Adipocyte (in vitro differentiated cells): Measurements from ENCODE around the gene ACACB.

Source experiments
- DNase-seq: peaks from one replicate; pipeline ENCODE4 v3.0.0-alpha.2; 2015; ENCODE audit warnings: low read depth
- H3K27me3 ChIP-seq: replicated peaks from 2 replicates; pipeline ENCODE4 v1.7.0; 2013; ENCODE audit warnings: mild to moderate bottlenecking, low read length, moderate library complexity; ENCODE audit not compliant: control insufficient read depth, insufficient read depth
- H3K36me3 ChIP-seq: 2 replicates; pipeline ENCODE4 v1.7.0; 2013; ENCODE audit warnings: low read length, mild to moderate bottlenecking, moderate library complexity; ENCODE audit not compliant: control insufficient read depth, insufficient read depth, severe bottlenecking
- H3K4me1 ChIP-seq: 2 replicates; pipeline ENCODE4 v1.7.0; 2013; ENCODE audit warnings: mild to moderate bottlenecking, low read length, moderate library complexity; ENCODE audit not compliant: control insufficient read depth, insufficient read depth
- H3K4me3 ChIP-seq: 2 replicates; pipeline ENCODE4 v1.7.0; 2013; ENCODE audit warnings: mild to moderate bottlenecking, low read length, moderate library complexity
- H3K9ac ChIP-seq: 2 replicates; pipeline ENCODE4 v1.7.0; 2013; ENCODE audit warnings: mild to moderate bottlenecking, low read length, moderate library complexity
- H3K9me3 ChIP-seq: 2 replicates; pipeline ENCODE4 v1.7.0; 2013; ENCODE audit warnings: mild to moderate bottlenecking, low read length, moderate library complexity; ENCODE audit not compliant: control insufficient read depth

ACACB gene

GRCh38 chr12:109179927-109180326 lies 63.5 kb downstream of the ACACB start:
- DNase-seq, result no peak
- H3K27me3 ChIP-seq, result no peaks in the 10 kb centered on the region
- peaks cover 15% of the 10 kb centered on the region for H3K4me1 ChIP-seq
- H3K36me3 ChIP-seq, result peaks cover 96% of the 10 kb centered on the region
- H3K9me3 ChIP-seq, result no peaks in the 10 kb centered on the region
- no peak overlapping the region for H3K9ac ChIP-seq
- H3K4me3 ChIP-seq, result no peak overlapping the region

DNA sequence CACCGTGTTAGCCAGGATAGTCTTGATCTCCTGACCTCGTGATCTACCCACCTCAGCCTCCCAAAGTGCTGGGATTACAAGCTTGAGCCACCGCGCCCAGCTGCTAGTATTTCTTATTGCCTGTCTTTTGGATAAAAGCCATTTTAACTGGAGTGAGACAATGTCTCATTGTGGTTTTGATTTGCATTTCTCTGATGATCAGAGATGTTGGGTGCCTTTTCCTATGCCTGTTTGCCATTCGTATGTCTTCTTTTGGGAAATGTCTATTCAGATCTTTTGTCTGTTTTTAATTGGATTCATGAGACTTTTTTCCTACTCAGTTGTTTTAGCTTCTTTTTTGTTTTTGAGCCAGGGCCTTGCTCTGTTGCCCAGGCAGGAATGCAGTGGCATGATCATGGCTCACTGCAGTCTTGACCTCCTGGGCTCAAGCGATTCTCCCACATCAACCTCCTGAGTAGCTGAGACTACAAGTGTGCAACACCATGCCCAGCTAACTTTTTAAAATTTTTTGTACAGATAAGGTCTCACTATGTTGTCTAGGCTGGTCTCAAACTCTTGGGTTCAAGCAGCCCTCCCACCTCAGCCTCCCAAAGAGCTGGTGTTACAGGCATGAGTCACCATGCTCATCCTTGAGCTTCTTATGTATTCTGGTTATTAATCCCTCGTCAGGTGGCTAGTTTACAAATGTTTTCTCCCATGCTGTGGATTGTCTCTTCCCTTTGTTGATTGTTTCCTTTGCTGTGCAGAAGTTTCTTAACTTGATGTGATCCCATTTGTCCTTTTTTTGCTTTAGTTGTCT lies 65.9 kb downstream of the ACACB start:
- Histone ChIP-seq H3K9me3 (no peaks in the 10 kb centered on the region), H3K9ac (no peak overlapping the region), H3K4me3 (no peak overlapping the region), H3K27me3 (no peaks in the 10 kb centered on the region), H3K36me3 (peaks cover 98% of the 10 kb centered on the region), H3K4me1 (peaks cover 15% of the 10 kb centered on the region)
- no peak for DNase-seq

DNA sequence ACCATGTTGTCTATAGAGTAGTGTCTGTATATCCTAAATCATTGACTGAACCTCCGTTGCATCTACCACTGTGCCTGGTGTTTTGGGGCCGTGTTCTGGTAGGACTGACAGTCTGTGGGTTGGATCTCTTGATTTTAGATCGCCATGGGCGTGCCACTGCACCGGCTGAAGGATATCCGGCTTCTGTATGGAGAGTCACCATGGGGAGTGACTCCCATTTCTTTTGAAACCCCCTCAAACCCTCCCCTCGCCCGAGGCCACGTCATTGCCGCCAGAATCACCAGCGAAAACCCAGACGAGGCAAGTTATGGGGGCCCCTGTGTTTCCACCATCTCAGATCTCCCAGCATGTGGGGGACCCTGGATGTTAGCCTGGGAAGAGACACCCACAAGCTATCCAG lies 69.1 kb downstream of the ACACB start:
- peaks cover 15% of the 10 kb centered on the region for H3K4me1 ChIP-seq
- no peak overlapping the region for H3K4me3 ChIP-seq
- no peak overlapping the region for H3K9ac ChIP-seq
- no peaks in the 10 kb centered on the region for H3K27me3 ChIP-seq
- no peaks in the 10 kb centered on the region for H3K9me3 ChIP-seq
- no peak for DNase-seq
- peaks cover 98% of the 10 kb centered on the region for H3K36me3 ChIP-seq

- no peak overlapping the region for H3K9ac ChIP-seq
- peaks cover 20% of the 10 kb centered on the region for H3K4me1 ChIP-seq
- H3K27me3 ChIP-seq, result no peaks in the 10 kb centered on the region
- no peaks in the 10 kb centered on the region for H3K9me3 ChIP-seq
- peaks cover 98% of the 10 kb centered on the region for H3K36me3 ChIP-seq
- no peak for DNase-seq
- no peak overlapping the region for H3K4me3 ChIP-seq
Measured at GRCh38 chr12:109186993-109187653, 70.7 kb downstream of the ACACB start.

DNA sequence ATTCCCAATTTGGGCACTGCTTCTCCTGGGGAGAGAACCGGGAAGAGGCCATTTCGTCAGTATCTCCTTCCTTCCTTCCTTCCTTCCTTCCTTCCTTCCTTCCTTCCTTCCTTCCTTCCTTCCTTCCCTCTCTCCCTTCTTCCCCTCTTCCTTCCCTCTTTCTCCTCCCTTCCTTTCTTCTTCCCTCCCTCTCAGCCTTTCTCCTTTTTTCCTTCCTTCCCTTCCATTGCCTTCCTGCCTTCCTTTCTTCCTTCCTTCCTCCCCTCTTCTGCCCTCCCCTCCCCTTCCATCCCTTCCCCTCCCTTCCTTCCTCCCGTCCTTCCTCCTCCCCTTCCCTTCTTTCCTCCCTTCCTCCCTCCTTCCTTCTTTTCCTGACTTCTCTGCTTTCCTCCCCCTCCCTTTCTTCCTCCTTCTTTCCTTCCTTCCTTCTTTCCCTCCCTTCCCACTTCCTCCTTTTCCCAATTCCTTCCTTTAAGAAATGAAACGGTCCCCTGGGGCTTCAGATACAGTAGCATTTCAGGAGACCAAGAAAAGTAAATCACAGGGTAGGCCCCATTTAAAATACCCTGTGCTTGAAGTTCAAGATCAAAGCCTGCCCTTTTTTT lies 71.8 kb downstream of the ACACB start:
- DNase-seq, result no peak
- Histone ChIP-seq H3K4me3 (no peak overlapping the region), H3K9ac (no peak overlapping the region), H3K9me3 (no peaks in the 10 kb centered on the region), H3K4me1 (peaks cover 21% of the 10 kb centered on the region), H3K27me3 (no peaks in the 10 kb centered on the region), H3K36me3 (peaks cover 98% of the 10 kb centered on the region)

- Histone ChIP-seq H3K9ac (no peak overlapping the region), H3K4me1 (peaks cover 28% of the 10 kb centered on the region), H3K27me3 (no peaks in the 10 kb centered on the region), H3K4me3 (no peak overlapping the region), H3K36me3 (peaks cover 98% of the 10 kb centered on the region), H3K9me3 (no peaks in the 10 kb centered on the region)
- no peak for DNase-seq
Measured at GRCh38 chr12:109189291-109189690, 72.9 kb downstream of the ACACB start.

DNA sequence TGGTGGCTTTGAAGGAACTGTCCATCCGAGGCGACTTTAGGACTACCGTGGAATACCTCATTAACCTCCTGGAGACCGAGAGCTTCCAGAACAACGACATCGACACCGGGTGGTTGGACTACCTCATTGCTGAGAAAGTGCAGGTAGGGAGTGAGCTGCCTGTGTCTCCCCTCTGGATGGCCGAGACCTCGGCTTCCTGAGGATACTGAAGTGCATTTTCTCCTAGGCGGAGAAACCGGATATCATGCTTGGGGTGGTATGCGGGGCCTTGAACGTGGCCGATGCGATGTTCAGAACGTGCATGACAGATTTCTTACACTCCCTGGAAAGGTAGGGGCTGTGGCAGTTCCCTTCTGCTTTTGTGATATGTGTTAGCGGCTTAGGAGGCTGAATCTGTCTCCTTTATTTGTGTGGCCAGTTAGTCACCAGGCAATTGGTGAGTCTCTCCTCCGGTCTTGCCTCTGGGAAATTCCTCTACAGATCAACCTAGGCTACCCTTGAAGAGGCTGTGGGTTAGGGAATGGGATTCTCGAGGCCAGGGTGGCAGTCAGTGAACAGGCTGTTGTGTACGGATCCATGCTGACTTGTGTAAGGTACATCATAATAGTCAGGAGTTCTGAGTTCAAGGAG lies 75.3 kb downstream of the ACACB start:
- DNase-seq, result no peak

DNA sequence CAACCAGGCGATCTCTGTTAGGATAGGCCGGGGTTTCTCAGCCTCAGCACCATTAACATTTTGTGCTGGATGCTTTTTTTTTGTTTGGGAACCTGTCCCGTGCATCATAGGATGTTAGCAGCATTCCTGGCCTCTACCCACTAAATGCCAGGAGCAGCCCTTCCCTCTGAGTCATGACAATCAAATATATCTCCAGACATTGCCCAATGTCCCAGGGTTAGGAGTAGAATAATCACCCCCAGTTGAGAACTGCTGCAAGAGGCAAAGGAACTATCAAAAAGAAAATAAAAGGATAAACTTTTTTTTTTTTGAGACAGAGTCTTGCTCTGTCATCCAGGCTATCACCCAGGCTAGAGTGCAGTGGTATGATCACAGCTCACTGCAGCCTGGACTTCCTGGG lies 76.0 kb downstream of the ACACB start:
- DNase-seq, result peak; percentile 74
- Histone ChIP-seq H3K9ac (peak overlapping the region; percentile 73), H3K4me1 (peaks cover 25% of the 10 kb centered on the region), H3K36me3 (peaks cover 100% of the 10 kb centered on the region), H3K4me3 (no peak overlapping the region), H3K9me3 (no peaks in the 10 kb centered on the region), H3K27me3 (no peaks in the 10 kb centered on the region)

More for the DNA sequence above, 75.3 kb downstream of the ACACB start:
- no peaks in the 10 kb centered on the region for H3K9me3 ChIP-seq
- peaks cover 99% of the 10 kb centered on the region for H3K36me3 ChIP-seq
- H3K4me1 ChIP-seq, result peaks cover 25% of the 10 kb centered on the region
- no peak overlapping the region for H3K4me3 ChIP-seq
- H3K9ac ChIP-seq, result peak overlapping the region; percentile 22
- no peaks in the 10 kb centered on the region for H3K27me3 ChIP-seq

DNA sequence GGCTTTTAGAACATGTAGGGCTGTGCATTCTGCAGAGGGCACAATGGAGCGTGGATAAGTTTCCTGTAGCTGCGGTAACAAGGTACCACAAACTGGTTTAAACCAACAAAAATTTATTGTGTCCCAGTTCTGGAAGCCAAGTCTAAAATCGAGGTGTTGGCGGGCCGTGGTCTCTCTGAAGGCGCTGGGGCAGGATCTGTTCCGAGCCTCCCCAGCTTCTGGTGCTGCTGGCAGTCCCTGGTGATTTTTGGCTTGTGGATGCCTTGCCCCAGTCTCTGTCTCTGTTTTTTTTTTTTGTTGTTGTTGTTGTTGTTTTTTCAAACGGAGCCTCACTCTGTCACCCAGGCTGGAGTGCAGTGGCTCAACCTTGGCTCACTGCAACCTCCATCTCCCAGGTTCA lies 77.5 kb downstream of the ACACB start:
- Histone ChIP-seq H3K9me3 (no peaks in the 10 kb centered on the region), H3K4me3 (no peak overlapping the region), H3K4me1 (peaks cover 25% of the 10 kb centered on the region), H3K27me3 (no peaks in the 10 kb centered on the region), H3K36me3 (peaks cover 98% of the 10 kb centered on the region), H3K9ac (no peak overlapping the region)
- DNase-seq, result no peak

- no peaks in the 10 kb centered on the region for H3K9me3 ChIP-seq
- peaks cover 25% of the 10 kb centered on the region for H3K4me1 ChIP-seq
- no peak overlapping the region for H3K9ac ChIP-seq
- no peaks in the 10 kb centered on the region for H3K27me3 ChIP-seq
- DNase-seq, result no peak
- H3K36me3 ChIP-seq, result peaks cover 97% of the 10 kb centered on the region
- no peak overlapping the region for H3K4me3 ChIP-seq
Measured at GRCh38 chr12:109196332-109196731, 79.9 kb downstream of the ACACB start.

DNA sequence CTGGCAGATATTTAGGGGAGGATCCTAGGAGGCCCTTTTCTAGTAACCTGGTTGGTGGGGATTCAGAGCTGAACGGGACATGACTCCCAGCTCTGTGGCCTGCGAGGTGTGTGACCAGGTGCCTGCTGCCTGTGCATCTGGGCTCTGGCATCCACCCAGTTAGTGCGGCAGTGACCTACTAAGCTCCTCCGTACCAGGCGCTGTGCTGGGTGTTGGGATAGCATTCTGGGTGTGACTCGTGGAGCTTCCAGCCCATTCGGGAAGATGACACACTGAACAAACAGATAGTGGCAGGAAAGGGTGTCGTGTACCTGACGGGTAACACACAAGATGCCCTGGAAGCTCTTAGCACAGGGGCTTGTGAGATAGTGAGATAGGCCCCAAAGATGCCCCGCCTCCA lies 80.9 kb downstream of the ACACB start:
- H3K9me3 ChIP-seq, result no peaks in the 10 kb centered on the region
- H3K36me3 ChIP-seq, result peaks cover 97% of the 10 kb centered on the region
- no peaks in the 10 kb centered on the region for H3K27me3 ChIP-seq
- peaks cover 15% of the 10 kb centered on the region for H3K4me1 ChIP-seq
- H3K4me3 ChIP-seq, result no peak overlapping the region
- DNase-seq, result no peak
- H3K9ac ChIP-seq, result no peak overlapping the region
